Measurements from ENCODE around the gene STOML1.
"Not testable (repeated sequence)": the region's sequence is repeated elsewhere in the genome, so short reads cannot be mapped to it uniquely, and the experiment has no call there.

DNA sequence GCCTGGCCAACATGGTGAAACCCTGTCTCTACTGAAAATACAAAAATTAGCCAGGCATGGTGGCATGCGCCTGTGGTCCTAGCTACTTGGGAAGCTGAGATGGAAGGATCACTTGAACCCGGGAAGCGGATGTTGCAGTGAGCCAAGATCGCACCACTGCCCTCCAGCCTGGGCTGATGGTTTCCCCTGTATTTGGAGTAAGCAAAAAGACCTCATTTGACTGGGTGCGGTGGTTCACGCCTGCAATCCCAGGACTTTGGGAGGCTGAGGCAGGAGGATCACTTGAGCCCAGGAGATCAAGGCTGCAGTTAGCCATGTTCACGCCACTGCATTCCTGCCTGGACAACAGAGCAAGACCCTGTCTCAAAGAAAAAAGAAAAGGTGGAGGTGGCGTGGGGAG is 53.6 kb downstream of the STOML1 start:
- not testable (repeated sequence) for TF ChIP-seq CTCF (conservative IDR thresholded peaks at IDR 0.05; ENCODE audit: low read length); EZH2phosphoT487 (IDR thresholded peaks at IDR 0.05; ENCODE audit: borderline replicate concordance, low read depth, low read length)

Measured in OCI-LY7 (cell line).